K562 (cell line): ENCODE data around the gene DCXR. TPM values are rescaled to one million over a fixed set of nuclear protein-coding genes. Genes with fewer than 3 reads are reported as not detected.

Experiments used
- BCLAF1 ChIP-seq, 2 experiments: fragments of 450-650 bp in 1 of 2; IDR thresholded peaks; 2 replicates each; pipeline ENCODE4 v1.6.1; 2011 to 2017; ENCODE audit warnings: low read depth in 2 of 2, antibody characterized with exemption in 1 of 2, borderline replicate concordance in 1 of 2, low read length in 1 of 2, mild to moderate bottlenecking in 1 of 2, mixed read lengths in 1 of 2; ENCODE audit not compliant: control insufficient read depth in 1 of 2
- CXXC5 ChIP-seq: fragments of 250-450 bp; sonication (Bioruptor Pico); IDR thresholded peaks from 2 replicates; pipeline ENCODE4 v1.8.0; 2022; ENCODE audit warnings: inconsistent platforms, mild to moderate bottlenecking, moderate library complexity
- E2F3 ChIP-seq: fragments of 250-450 bp; sonication (Bioruptor Pico); IDR thresholded peaks from 2 replicates; pipeline ENCODE4 v1.4.0; 2020; ENCODE audit warnings: mild to moderate bottlenecking
- KDM2B ChIP-seq: fragments of 250-450 bp; sonication (Bioruptor Pico); IDR thresholded peaks from 2 replicates; pipeline ENCODE4 v1.8.0; 2021; ENCODE audit warnings: mild to moderate bottlenecking, moderate library complexity
- MAZ ChIP-seq, 2 experiments: fragments of 450-650 bp in 1 of 2; sonication (generic) in 1 of 2; formaldehyde crosslinking; IDR thresholded peaks in 1 of 2; conservative IDR thresholded peaks in 1 of 2; 2 replicates each; pipeline versions ENCODE4 v1.4.0 to v1.5.0; 2020; ENCODE audit warnings: mild to moderate bottlenecking in 1 of 2, missing genetic modification reagents in 1 of 2
- MYC ChIP-seq, 2 experiments: fragments of 250-450 bp in 1 of 2; sonication (Bioruptor Pico) in 1 of 2; IDR thresholded peaks; 2 replicates each; pipeline versions ENCODE4 v1.5.1 to v1.6.1; 2012 to 2021; ENCODE audit warnings: low read depth in 2 of 2, borderline replicate concordance in 1 of 2, improper control_type of control experiment in 1 of 2, low read length in 1 of 2, mild to moderate bottlenecking in 1 of 2, moderate library complexity in 1 of 2
- NFIX ChIP-seq: fragments of 250-450 bp; sonication (Bioruptor Pico); IDR thresholded peaks from 2 replicates; pipeline ENCODE4 v1.4.0; 2020; ENCODE audit warnings: low read depth, mild to moderate bottlenecking, moderate library complexity
- NR4A1 ChIP-seq, 2 experiments: fragments of 250-450 bp in 1 of 2; fragments of 450-650 bp in 1 of 2; sonication (Bioruptor Pico) in 1 of 2; IDR thresholded peaks; 2 replicates each; pipeline versions ENCODE4 v1.4.0 to v1.6.1; 2016 to 2020; ENCODE audit warnings: mild to moderate bottlenecking in 2 of 2, missing compliant biosample characterization in 1 of 2, missing genetic modification characterization in 1 of 2, moderate library complexity in 1 of 2
- PRPF4 ChIP-seq: fragments of 200-400 bp; formaldehyde crosslinking; IDR thresholded peaks from one replicate; pipeline ENCODE4 v1.6.1; 2017; ENCODE audit warnings: low read length, low read depth, mild to moderate bottlenecking; ENCODE audit not compliant: insufficient read depth, poor library complexity, severe bottlenecking
- SIN3B ChIP-seq: fragments of 450-650 bp; IDR thresholded peaks from 2 replicates; pipeline ENCODE4 v1.6.1; 2017; ENCODE audit warnings: low read depth, mild to moderate bottlenecking, moderate library complexity
- SIX5 ChIP-seq, 2 experiments: IDR thresholded peaks; 2 replicates each; pipeline ENCODE4 v1.6.1; 2011; ENCODE audit warnings: low read length in 2 of 2, borderline replicate concordance in 1 of 2, low read depth in 1 of 2, mild to moderate bottlenecking in 1 of 2, moderate library complexity in 1 of 2; ENCODE audit not compliant: insufficient read depth in 1 of 2
- SMAD3 ChIP-seq: fragments of 450-650 bp; formaldehyde crosslinking; conservative IDR thresholded peaks from 2 replicates; pipeline ENCODE4 v1.4.0; 2020; ENCODE audit warnings: mild to moderate bottlenecking
- SMARCA4 ChIP-seq: fragments of 450-650 bp; IDR thresholded peaks from 2 replicates; pipeline ENCODE4 v1.6.1; 2016
- SMC3 ChIP-seq: conservative IDR thresholded peaks from 2 replicates; pipeline ENCODE4 v1.6.1; 2011; ENCODE audit warnings: low read depth, low read length, improper control_type of control experiment; ENCODE audit not compliant: insufficient read depth
- THRAP3 ChIP-seq: fragments of 450-650 bp; IDR thresholded peaks from 2 replicates; pipeline ENCODE4 v1.6.1; 2016; ENCODE audit warnings: mild to moderate bottlenecking, inconsistent platforms, borderline replicate concordance
- ZNF175 ChIP-seq: fragments of 200-800 bp; sonication (Bioruptor generic); IDR thresholded peaks from 2 replicates; pipeline ENCODE4 v1.6.1; 2016; ENCODE audit warnings: low read depth, mild to moderate bottlenecking, missing genetic modification characterization, missing compliant biosample characterization
- ZNF239 ChIP-seq: fragments of 250-450 bp; sonication (Bioruptor Pico); IDR thresholded peaks from 2 replicates; pipeline ENCODE4 v1.4.0; 2020; ENCODE audit warnings: mild to moderate bottlenecking
- ZNF311 ChIP-seq: fragments of 250-450 bp; sonication (Bioruptor Pico); IDR thresholded peaks from 2 replicates; pipeline ENCODE4 v1.4.0; 2020; ENCODE audit warnings: mild to moderate bottlenecking, moderate library complexity
- ZNF76 ChIP-seq: fragments of 250-450 bp; sonication (Bioruptor Pico); IDR thresholded peaks from 2 replicates; pipeline ENCODE4 v1.4.0; 2020; ENCODE audit warnings: mild to moderate bottlenecking, moderate library complexity, borderline replicate concordance
- polyA plus RNA-seq, 8 experiments: library from polyadenylated mRNA; depleted of rRNA in 4 of 8; stranded (reverse) in 5 of 8; unstranded in 3 of 8; fragments of >200 nt; fragmentation: Nextera tagmentation in 2 of 8; fragmentation: Illumina TruSeq in 1 of 8; extraction: Ambion mirVana in 2 of 8; extraction: Trizol in 1 of 8; gene quantifications; 2 replicates each; pipeline versions ENCODE4 v1.2.1 to v1.2.3, GENCODE V29; 2011 to 2014; ENCODE audit warnings: inconsistent platforms in 1 of 8, missing spikeins in 1 of 8
- total RNA-seq, 7 experiments: library from RNA; depleted of rRNA in 6 of 7; stranded (reverse); fragments of >200 nt in 6 of 7; fragmentation: Illumina TruSeq in 2 of 7; extraction: Trizol in 2 of 7; gene quantifications; 2 replicates each; pipeline versions ENCODE4 v1.2.1 to v1.2.3, GENCODE V29; 2011 to 2021; ENCODE audit warnings: low replicate concordance in 1 of 7
- TF ChIP-seq, protein P1 (sequence below): fragments of 450-650 bp; IDR thresholded peaks from 2 replicates; pipeline ENCODE4 v1.6.1; 2017; ENCODE audit warnings: mild to moderate bottlenecking, moderate library complexity

Gene DCXR
- total and polyA plus RNA-seq, 9 of the 15 experiments (the other 6 are each of a cell fraction or from before 2014, with no cell fraction given), result 21.3 to 274 (median 156) TPM

DNA sequence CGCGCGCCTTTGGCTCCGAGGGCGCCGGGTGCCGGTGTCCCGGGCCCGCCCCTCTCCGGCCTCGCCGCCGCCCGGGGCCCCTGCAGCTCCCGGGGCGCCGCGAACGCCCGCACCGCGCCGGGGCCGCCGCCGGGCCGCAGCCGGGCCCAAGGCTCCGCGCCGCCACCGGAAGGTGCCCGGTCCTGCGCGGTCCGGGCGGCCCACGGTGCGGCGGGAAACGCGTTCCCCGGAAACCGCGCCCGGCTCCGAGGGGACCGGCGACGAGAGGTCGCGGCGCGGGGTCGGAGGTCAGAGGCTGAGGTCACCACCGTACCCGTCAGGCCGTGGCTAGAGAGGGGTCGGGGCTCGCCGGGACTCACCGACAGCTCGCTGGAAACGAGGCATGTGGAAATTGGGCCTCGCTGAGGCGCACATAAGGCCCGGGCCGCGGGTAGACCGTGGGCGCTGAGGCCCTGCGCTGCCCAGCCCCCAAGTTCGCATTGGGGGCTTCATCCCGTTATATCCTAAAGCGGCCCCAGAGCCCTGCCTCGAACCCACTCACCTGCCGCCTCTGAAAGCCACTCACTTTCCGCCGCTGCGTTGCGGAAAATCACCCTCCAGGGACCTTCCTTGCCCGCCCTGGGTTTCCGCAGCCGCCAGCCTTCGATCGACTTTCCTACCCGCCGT lies 28.3 kb upstream of the DCXR start, which contains the start of gene DUS1L (continued):
- peak in 1 of 2 experiments; percentile 90; a peak in 1 of 4 replicates for TF ChIP-seq BCLAF1 (IDR thresholded peaks at IDR 0.05; ENCODE audit: borderline replicate concordance in 1 of 2, control insufficient read depth in 1 of 2, low read depth in 2 of 2, low read length in 1 of 2)
- TF ChIP-seq SMARCA4, result no peak
- no peak for TF ChIP-seq NFIX (CRISPR knock-in tag)
- TF ChIP-seq THRAP3, result 0 out of 2 replicates have a peak, but pooled peaks have one; percentile 52
- TF ChIP-seq MAZ (CRISPR knock-in tag; conservative IDR thresholded peaks at IDR 0.05 in 1 of 2, IDR thresholded peaks at IDR 0.05 in 1 of 2), result peak; percentile 83 to 88
- TF ChIP-seq SIX5 (IDR thresholded peaks at IDR 0.05; ENCODE audit: borderline replicate concordance in 1 of 2, insufficient read depth in 1 of 2, low read depth in 1 of 2, low read length in 2 of 2), result peak; percentile 67 to 69; a peak in 3 of 4 replicates
- TF ChIP-seq, protein P1, sequence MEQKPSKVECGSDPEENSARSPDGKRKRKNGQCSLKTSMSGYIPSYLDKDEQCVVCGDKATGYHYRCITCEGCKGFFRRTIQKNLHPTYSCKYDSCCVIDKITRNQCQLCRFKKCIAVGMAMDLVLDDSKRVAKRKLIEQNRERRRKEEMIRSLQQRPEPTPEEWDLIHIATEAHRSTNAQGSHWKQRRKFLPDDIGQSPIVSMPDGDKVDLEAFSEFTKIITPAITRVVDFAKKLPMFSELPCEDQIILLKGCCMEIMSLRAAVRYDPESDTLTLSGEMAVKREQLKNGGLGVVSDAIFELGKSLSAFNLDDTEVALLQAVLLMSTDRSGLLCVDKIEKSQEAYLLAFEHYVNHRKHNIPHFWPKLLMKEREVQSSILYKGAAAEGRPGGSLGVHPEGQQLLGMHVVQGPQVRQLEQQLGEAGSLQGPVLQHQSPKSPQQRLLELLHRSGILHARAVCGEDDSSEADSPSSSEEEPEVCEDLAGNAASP, result no peak
- peak; percentile 55 for TF ChIP-seq ZNF239 (CRISPR knock-in tag)
- TF ChIP-seq ZNF311, result 0 out of 2 replicates have a peak, but pooled peaks have one; percentile 19
- TF ChIP-seq SIN3B, result peak; percentile 87
- TF ChIP-seq SMC3, result no peak; the same call in 1 of the 2 replicates
- 0 out of 2 replicates have a peak, but pooled peaks have one; percentile 49 for TF ChIP-seq KDM2B
- TF ChIP-seq MYC (IDR thresholded peaks at IDR 0.05; ENCODE audit: low read depth, low read length), result peak; percentile 81
- no peak; the same call in 1 of the 2 replicates for TF ChIP-seq MYC (CRISPR knock-in tag; IDR thresholded peaks at IDR 0.05; ENCODE audit: borderline replicate concordance, low read depth)
- TF ChIP-seq ZNF175 (CRISPR knock-in tag), result peak; percentile 49; the same call in 1 of the 2 replicates
- 0 out of 2 replicates have a peak, but pooled peaks have one; percentile 65 for TF ChIP-seq SMAD3 (CRISPR knock-in tag)
- TF ChIP-seq PRPF4, result peak; percentile 68
- peak; percentile 99 for TF ChIP-seq CXXC5 (CRISPR knock-in tag)
- TF ChIP-seq ZNF76 (CRISPR knock-in tag), result 0 out of 2 replicates have a peak, but pooled peaks have one; percentile 81
- peak; percentile 88 for TF ChIP-seq E2F3 (CRISPR knock-in tag)
- peak; percentile 64; the same call in 1 of the 2 replicates for TF ChIP-seq NR4A1 (CRISPR knock-in tag; IDR thresholded peaks at IDR 0.05)
- TF ChIP-seq NR4A1 (tag; IDR thresholded peaks at IDR 0.05), result peak; percentile 84; the same call in 1 of the 2 replicates
